D721Med (cell line): ENCODE data around the gene LDB2.

Experiments used
- DNase-seq: peaks from one replicate; pipeline ENCODE4 v3.0.0; 2011; ENCODE audit warnings: low spot score; ENCODE audit not compliant: insufficient read length
- FAIRE-seq: peaks from 2 replicates; lab custom pipeline; 2011; peaks lifted over from hg19 to GRCh38; lab: Jason Lieb, UNC
- CTCF ChIP-seq: IDR thresholded peaks from 2 replicates; pipeline ENCODE4 v1.5.1; 2012; ENCODE audit warnings: mild to moderate bottlenecking, control low read depth; ENCODE audit not compliant: insufficient read depth; ENCODE audit errors: missing control alignments

The LDB2 gene

GRCh38 chr4:16652732-16653305 lies 245.6 kb downstream of the LDB2 start:
- DNase-seq, result no peak
- no peak for FAIRE-seq
- TF ChIP-seq CTCF, result no peak

- DNase-seq (no peak), FAIRE-seq (no peak)
- TF ChIP-seq CTCF, result no peak
Measured at GRCh38 chr4:16646459-16646858, 252.0 kb downstream of the LDB2 start.

- DNase-seq (no peak), FAIRE-seq (no peak)
- no peak for TF ChIP-seq CTCF
Measured at GRCh38 chr4:16643893-16644292, 254.6 kb downstream of the LDB2 start.

GRCh38 chr4:16642897-16643296 lies 255.5 kb downstream of the LDB2 start:
- DNase-seq (no peak), FAIRE-seq (no peak)
- peak; percentile 52 for TF ChIP-seq CTCF

- FAIRE-seq (no peak), DNase-seq (no peak)
Measured at GRCh38 chr4:16641971-16642370, 256.5 kb downstream of the LDB2 start.

GRCh38 chr4:16636912-16637630 lies 261.4 kb downstream of the LDB2 start:
- DNase-seq (no peak), FAIRE-seq (no peak)
- TF ChIP-seq CTCF, result no peak

More at GRCh38 chr4:16641971-16642370, 256.5 kb downstream of the LDB2 start:
- TF ChIP-seq CTCF, result no peak

- FAIRE-seq (no peak), DNase-seq (no peak)
- no peak for TF ChIP-seq CTCF
Measured at GRCh38 chr4:16636304-16636703, 262.1 kb downstream of the LDB2 start.
